ENCODE data around the gene ZNF853.
"Not testable (repeated sequence)": the region's sequence is repeated elsewhere in the genome, so short reads cannot be mapped to it uniquely, and the experiment has no call there.

Gene ZNF853

DNA sequence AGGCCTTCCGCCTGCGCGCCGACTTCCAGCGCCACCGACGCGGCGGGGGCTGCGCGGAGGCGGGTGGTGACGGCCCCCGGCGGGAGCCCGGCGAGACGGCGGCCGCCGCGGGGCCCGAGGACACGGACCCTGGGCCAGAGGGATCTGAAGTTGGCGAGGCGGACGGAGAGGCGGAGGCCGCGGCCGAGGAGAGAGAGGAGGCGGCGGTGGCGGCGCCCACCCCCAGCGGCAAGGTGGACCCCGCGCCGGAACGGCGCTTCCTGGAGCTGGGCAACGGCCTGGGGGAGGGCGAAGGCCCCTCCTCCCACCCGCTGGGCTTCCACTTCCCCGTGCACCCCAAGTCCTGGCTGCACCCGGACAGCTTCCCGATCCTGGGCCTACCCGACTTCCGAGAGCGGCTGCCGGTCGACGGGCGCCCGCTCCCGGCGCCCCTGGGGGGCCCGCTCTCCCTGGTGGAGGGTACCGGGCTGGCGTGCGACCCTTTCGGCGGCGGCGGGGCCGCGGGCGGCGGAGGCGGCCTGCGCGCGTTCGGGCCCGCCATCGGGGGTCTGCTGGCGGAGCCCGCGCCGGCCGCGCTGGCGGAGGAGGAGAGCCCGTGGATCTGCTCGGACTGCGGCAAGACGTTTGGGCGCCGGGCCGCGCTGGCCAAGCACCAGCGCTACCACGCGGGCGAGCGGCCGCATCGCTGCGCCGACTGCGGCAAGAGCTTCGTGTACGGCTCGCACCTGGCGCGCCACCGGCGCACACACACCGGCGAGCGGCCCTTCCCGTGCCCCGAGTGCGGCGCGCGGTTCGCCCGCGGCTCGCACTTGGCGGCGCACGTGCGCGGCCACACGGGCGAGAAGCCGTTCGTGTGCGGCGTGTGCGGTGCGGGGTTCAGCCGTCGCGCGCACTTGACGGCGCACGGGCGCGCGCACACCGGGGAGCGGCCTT is 37.9 kb downstream of the ZNF853 start:
- DNase-seq = peak; percentile 44

DNA sequence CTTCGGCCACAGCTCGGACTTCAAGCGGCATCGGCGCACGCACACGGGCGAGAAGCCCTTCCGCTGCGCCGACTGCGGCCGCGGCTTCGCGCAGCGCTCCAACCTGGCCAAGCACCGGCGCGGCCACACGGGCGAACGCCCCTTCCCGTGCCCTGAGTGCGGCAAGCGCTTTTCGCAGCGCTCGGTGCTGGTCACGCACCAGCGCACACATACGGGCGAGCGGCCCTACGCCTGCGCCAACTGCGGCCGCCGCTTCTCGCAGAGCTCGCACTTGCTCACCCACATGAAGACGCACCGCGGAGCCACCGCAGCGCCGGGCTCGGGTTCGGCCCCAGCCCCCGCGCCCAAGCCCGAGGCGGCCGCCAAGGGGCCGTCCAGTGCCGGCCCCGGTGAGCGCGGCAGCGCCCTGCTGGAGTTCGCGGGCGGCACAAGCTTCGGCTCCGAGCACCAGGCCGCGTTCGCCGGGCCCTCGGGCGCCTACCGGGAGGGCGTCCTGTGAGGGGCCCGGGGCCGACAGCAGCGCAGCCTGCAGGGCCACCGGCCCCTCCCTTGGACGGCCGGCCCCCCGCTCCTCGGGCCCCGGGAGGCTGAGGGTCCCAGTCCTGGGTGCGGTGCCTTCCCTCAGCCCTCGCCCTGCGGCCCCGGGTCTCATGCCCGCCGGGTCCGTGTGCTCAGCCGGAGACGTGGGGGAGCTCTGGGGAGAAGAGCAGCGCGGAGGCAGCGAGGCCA is 38.9 kb downstream of the ZNF853 start:
- DNase-seq = peak; percentile 51

DNA sequence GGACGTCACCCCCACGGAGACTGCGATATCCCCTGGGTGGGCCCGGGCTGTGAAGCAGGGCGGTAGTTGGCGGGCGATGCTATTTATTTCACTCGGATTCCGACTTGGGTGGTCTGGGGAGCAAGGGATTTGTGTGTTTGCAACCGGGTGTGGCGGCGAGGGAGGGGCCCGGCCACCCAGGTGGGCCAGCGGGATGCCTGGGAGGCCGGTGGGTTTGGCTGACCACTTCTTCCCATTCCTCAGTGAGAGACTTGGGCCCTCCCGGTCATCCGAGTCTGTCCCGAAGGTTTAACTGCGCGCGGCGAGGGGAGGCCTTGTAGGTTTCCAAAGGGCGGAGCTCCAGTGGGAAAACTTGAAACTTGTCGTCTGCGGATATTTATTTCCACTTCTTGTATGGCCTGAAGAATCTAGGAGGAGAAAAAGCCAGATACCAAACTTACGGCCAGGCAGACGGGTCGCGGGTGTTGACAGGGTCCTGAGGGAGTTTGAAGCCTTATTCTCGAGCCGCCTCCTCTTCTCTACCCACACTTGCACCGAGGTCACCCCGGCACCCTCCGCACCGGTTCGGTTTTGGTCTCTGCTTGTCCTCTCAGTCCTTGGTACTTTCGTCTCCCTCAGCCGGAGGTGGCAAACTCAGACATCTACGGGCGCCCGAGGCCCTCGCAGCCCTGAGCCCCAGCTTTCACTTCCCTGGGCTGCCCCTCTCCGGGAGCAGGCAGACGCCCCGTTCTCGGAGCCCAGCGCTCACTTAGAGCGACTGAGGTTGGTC is 39.6 kb downstream of the ZNF853 start:
- DNase-seq = no peak

DNA sequence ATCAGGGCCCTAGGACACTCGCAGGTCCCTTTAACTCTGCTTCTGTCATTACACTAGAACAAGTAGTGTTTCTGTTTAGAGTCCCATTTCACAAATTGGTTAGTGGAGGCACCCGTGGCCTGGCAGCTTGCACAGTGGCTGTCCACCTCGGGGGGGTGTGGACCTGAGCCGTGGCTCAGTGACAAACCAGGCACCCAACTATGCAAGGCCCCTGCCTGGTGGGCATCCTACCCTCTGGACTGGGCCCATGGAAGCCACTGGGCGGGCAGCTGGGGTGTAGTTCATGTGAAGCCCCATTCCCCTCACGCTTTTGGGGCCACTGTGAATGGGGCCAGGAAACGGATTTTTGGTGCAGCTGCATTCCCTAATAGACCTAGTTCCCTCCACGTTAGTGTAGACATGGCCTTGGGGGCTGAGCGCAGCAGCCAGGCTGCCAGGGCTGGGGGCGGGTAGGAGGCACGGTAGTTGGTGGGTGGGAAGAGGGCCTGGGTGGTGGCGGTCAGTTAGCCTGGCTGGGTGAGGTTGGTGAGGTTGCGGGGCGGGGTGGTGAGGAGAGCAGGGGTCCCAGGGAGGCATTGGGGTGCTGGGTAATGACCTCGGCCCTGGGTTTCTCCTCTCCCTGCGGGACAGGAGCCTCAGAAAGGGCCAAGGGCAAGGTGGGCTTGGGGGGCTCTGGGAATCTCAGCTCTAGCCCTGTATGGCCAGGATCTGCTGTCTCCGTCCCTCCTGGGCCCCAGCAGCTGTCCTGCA is 40.4 kb downstream of the ZNF853 start:
- DNase-seq = no peak

DNA sequence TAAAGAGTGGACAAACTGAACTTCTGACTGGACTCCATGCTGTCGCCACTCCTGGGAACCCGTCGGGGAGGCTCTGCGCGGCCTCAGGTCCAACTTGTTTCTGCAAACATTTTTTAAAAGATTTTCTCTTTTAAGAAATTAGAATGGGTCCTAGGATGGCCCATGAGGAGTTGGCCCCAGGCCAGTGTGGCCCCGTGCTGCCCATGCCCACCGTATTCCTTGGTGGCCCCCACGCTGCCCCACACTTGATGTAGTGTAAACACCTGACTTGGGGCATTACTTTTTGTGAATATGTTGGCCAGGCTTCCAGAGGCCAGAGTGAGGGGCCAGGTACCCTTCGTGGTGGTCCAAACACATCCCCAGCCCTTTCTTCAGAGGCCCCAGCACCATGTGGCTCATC is 41.0 kb downstream of the ZNF853 start:
- DNase-seq = no peak

DNA sequence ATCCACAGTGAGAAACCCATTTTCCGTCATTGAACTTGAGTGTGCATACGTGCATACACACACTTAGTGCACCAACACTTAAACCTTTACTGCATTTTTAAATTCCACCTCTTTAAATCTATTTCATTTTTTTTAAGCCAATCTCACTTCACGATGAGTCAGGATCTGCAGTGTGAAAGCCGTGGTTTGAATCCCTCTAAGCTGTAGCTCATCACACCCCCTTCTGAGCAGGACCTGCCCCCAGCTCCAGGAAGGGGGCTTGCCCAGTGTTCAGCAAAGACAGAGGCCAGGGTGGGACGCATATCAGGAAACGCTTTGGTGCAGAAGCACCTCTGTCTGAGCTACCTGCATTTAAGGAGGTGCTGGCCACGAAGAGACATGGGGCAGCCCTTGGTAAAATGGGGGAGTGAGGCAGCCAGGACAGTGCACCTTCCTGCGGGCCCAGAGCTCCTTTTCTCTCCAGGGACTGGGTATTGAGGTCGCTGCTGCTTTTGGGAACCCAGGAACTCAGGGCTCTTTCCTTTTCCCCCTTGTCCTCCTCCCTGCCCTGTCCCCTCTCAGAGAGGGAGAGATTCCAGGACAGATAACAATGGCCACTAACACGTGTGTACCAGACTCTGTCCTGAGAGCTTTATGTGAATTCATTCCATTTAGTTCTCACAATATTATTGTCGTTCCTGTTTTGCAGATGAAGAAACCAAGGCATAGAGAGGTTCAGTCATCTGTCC is 43.4 kb downstream of the ZNF853 start:
- DNase-seq = no peak

DNA sequence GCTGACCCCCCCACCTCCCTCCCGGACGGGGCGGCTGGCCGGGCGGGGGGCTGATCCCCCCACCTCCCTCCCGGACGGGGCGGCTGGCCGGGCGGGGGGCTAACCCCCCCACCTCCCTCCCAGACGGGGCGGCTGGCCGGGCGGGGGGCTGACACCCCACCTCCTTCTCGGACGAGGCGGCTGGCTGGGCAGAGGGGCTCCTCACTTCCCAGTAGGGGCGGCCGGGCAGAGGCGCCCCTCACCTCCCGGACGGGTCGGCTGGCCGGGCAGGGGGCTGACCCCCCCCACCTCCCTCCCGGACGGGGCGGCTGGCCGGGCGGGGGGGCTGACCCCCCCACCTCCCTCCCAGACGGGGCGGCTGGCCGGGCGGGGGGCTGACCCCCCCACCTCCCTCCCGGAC is 55.4 kb downstream of the ZNF853 start:
- not testable (repeated sequence) for DNase-seq

Measured in activated effector memory CD4-positive, alpha-beta T cell treated with anti-CD3 and anti-CD28 coated beads, Interleukin-2, amount 50 U/mL, for 16 hours (primary cell).